Anterior cingulate cortex (tissue), 58 donors: ENCODE measurements around the gene PPP6C.
"Not testable (repeated sequence)": the region's sequence is repeated elsewhere in the genome, so short reads cannot be mapped to it uniquely, and the experiment has no call there.

Source experiments
- DNase-seq, 58 donors: peaks; one replicate each; lab custom pipeline; 2025; lab: John Stamatoyannopoulos, UW

PPP6C gene

DNA sequence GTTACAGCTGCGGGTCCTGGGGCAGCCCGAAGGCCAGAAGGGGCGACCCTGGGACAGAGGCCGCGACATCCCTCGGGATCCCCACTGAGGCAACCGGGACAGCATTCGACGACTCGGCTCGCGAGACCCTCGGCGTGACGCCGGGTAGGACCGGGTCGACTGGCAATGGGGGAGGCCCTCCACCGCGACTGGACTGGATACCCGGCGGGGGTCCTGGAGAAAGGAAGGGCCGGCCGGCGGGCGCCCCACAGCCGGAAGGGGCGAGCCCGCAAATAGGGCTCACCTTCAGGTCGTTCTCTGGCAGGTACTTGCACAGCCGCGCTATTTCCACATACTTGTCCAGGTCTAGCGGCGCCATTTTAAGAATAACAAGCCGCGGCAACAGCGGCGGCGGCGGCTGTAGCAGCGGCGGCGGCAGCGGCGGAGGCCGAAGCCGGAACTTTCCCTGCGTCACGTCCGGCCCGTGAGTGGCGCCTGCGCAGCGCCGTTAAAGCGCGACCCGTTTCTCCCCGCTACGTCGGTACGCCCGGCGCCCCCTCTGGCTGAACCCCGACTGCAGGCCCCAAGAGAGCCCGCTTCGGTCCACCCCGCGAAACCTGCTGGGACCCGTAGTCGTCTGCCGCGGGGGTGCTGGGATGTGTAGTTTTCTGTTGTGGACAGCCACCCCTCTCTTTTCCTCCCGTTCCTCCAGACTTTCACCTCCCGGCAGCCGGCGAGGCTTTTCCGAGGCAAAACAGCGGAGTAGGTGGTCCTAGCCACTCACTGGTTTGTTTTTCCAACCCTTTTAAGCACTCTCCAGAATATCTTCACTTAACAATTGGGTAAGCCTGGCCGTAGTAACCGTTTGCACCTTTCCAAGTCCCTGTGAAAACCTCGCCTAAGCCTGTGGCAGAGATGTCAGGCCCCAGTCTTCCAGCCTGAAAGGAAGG lies at the start of gene PPP6C:
PPP6C (minus strand) TSS at position 443 of the 929 bp plus-strand sequence; CDS start at position 358, 85 bp downstream.
- DNase-seq = peak; percentile 81 to 98 (median 96)

DNA sequence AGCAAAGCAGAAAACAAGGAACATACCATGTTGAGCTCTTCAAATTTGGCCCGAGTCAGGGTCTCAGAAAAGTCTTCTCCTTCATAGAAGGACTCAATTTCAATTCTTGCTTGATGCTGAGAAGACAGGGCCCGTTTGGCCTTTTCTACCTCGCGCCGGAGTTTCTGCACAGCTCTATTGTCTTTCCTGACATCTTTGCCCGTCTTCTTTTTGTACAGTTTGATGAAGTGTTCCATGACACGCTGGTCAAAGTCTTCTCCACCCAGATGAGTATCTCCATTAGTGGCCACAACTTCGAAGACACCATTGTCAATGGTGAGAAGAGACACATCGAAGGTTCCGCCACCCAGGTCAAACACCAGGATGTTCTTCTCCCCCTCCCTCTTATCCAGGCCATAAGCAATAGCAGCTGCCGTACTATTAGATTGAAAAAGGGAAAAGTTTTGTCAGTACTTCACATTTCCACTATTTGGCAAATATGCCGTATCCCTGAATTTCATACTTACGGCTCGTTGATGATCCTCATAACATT lies 49.4 kb upstream of the PPP6C start:
- no peak for DNase-seq

DNA sequence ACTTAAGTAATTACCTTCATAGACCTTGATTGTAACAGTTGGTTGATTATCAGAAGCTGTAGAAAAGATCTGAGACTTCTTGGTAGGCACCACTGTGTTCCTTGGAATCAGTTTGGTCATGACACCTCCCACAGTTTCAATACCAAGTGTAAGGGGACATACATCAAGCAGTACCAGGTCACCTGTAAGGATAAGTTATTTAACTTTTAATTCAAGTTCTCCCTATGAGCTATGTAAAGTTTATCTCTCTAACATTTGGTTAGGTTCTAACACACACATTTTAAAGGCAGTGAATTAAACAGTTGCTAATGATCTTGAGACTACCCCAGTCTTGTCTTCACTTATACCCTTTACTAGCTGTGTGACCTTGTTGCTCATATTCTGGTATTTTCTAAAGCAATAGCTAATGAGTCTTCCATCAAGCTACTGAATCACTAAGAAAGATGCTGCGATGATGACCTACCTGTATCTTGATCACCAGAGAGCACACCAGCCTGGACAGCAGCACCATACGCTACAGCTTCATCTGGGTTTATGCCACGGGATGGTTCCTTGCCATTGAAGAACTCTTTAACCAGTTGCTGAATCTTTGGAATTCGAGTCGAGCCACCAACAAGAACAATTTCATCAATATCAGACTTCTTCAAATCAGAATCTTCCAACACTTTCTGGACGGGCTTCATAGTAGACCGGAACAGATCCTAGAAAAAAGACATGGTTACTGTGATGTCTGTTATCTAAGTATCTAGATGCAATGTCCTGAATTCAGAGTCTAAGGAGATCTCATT lies 48.7 kb upstream of the PPP6C start:
- no peak for DNase-seq

DNA sequence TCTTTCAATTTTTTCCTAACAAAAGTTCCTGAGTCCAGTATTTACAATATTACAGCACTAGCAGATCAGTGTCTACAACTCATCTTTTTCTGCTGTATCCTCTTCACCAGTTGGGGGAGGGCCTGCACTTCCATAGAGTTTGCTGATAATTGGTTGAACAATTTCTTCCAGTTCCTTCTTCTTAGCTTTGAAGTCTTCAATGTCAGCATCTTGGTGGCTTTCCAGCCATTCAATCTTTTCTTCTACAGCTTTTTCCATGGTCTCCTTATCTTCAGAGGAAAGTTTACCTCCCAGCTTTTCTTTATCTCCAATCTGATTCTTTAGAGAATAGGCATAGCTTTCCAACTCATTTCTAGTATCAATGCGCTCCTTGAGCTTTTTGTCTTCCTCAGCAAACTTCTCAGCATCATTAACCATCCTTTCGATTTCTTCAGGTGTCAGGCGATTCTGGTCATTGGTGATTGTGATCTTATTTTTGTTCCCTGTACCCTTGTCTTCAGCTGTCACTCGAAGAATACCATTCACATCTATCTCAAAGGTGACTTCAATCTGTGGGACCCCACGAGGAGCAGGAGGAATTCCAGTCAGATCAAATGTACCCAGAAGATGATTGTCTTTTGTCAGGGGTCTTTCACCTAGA lies 47.0 kb upstream of the PPP6C start:
- DNase-seq = not testable (repeated sequence)

DNA sequence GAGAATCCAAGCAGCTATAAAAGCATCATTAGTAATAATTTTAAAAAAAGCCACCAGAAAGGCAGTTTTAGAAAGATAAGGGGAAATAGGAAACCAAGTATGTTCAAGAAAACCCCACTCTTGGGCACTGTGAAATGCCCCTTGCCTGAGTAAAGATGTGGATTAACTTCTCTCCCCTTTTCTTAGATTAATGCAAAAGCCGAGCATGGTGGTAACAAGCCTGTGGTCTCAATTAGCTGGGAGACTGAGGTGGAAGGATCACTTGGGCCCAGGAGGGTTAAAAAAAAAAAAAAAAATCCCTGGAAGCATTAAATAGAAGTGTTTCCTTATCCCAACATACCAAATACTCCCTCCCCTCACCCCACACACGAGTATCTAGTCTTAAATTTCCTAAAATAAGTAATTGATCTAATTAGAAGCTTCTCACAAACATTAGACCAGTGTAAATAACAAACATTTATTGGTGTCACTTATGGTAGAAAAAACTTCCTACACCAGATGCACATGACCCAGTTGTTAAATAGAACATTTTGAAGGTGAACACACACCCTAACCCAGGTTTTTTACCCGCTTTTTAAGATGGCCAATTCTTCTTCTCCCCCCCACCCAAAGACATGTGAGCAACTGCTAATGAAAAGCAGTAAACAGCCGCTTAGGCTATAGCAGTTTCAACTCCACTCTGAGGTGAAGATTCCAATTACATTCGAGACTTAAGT lies 46.4 kb upstream of the PPP6C start:
- no peak for DNase-seq

DNA sequence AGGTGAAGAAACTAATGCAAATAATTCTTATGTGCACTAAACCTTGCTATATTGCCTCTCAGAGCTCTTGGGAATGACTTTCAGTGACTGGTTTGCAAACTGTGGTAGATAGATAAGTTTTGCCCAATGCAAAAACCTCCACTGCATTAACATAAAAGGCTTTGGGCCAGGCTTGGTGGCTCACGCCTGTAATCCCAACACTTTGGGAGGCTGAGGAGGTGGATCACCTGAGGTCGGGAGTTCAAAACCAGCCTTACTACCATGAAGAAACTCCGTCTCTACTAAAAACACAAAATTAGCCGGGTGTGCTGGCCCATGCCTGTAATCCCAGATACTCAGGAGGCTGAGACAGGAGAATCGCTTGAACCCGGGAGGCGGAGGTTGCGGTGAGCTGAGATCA lies 44.5 kb upstream of the PPP6C start:
- not testable (repeated sequence) for DNase-seq

DNA sequence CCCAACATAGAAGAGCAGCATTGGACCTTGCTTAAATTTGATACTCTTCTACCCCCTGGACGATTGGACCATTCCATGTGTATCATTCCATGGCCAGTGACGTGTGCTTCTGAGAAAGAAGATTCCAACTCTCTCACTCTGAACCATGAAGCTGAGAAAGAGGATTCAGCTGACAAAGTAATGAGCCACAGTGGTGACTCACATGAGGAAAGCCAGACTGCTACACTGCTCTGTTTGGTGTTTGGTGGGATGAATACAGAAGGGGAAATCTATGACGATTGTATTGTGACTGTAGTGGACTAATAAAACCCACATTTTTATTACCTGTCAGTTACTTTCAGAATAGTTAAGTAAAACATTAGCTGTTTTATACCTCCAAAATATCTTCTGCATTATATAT lies 44.1 kb upstream of the PPP6C start:
- DNase-seq = peak in 1 of 58 donors; percentile 1

DNA sequence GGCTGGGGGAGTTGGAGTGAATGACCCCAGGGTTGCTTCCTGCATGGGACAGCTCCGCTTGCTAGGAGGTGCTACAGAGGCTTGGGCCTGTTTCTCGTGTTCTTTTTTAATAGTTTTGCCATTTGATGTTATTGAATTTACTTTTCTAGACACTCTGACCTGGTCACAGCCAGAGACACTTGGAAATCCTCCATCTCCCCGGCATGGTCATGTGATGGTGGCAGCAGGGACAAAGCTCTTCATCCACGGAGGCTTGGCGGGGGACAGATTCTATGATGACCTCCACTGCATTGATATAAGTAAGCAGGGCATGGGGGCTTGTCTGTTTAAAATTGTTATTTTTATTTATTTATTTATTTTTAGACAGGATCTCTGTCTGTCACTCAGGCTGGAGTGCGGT lies 38.2 kb upstream of the PPP6C start:
- peak in 8 of 58 donors; percentile 0 to 22 (median 10) for DNase-seq

DNA sequence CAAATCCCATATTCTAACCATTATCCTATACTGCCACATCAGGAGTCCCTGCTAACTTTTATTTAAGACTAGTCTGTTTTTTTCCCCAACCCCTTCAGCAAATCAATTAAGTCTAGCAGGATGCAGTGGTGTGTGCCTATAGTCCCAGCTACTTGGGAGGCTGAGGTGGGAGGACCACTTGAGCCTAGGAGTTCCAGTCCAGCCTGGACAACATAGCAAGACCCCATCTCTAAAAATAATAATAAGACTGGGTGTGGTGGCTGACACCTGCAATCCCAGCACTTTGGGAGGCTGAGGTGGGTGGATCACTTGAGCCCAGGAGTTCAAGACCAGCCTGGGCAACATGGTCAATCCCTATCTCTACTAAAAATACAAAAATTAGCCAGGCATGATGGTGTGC lies 35.3 kb upstream of the PPP6C start:
- not testable (repeated sequence) for DNase-seq

DNA sequence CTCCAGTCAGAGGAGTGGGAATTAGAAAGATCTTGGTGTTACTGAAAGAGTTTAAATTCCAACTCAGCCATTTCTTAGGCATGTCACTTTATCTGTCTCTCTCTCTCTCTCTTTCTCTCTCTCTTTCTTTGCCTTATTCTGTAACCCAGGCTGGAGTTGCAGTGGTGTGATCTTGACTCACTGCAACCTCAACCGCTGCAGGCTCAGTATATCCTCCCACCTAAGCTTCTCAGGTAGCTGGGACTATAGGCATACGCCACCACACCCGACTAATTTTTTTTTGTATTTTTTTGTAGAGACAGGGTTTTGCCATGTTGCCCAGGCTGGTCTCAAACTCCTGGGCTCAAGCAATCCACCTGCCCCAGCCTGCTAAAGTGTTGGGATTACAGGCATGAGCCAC lies 29.0 kb upstream of the PPP6C start:
- DNase-seq = no peak

DNA sequence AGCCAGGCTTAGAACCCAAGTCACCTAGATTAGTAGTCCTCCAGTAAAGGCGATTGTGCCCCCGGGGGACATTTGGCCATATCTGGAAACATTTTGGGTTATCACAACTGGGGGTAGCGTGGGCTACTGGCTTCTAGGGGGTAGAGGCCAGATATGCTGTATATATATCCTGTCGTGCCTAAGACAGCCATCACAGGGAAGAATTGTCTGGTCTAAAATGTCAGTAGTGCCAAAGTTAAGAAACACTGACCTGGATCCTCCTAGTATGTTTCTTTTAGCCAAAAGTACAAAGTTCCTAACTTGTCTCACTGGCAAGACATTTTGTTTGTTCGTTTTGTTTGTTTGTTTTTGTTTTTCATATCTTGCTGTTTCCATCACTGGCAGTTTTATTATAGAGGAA lies 24.6 kb upstream of the PPP6C start:
- no peak for DNase-seq

DNA sequence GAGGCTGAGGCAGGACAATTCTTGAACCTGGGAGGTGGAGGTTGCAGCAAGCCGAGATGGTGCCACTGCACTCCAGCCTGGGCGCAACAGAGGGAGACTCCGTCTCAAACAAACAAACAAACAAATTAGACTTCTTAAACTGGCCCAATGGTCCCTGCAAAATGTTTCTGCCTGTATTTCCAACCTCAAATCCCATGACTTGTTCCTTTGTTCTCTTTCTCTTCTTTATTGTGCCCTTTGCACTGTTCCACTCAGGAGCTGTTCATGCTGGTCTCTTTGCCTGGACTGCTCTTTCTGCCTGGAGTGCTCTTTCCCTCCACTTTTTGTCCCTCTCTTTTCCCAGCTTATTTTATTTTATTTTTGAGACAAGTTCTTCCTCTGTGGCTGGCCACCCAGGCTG lies 14.9 kb upstream of the PPP6C start:
- DNase-seq = no peak

DNA sequence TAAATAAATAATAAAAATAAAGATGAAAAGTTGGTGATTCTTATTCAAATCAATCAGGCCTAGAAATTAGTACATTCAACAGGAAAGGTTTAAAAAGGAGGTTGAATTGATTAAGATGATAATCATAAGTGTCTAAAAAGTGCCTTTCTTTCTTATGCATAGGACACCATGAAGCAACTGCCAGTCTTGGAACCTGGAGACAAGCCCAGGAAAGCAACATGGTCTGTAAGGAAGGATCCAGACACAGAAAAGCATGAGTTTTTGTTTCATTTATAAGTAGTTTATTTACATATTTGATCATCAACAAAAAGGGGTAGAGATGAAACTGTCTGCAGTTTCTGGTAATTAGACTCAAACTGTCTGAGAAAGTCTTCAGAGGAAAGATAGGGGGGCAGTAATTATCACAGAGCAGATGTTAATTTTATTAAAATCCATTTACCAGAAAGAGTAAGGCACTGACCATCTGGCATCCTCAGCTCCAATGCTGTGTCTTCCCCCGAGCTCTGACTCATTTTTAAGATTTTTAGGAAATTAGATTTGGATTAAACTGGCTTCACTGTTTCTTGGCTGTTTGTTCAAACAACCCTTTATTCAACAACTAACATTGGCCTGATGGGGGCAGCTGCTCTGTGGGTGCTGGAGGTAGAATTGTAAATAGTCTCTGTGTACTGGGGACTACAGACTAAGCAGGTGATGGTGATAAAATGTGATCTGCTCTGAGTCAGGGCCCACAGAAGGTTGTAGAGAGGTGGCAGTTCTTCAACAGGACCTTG lies 13.4 kb upstream of the PPP6C start:
- peak in 3 of 58 donors; percentile 2 to 45 (median 3) for DNase-seq

DNA sequence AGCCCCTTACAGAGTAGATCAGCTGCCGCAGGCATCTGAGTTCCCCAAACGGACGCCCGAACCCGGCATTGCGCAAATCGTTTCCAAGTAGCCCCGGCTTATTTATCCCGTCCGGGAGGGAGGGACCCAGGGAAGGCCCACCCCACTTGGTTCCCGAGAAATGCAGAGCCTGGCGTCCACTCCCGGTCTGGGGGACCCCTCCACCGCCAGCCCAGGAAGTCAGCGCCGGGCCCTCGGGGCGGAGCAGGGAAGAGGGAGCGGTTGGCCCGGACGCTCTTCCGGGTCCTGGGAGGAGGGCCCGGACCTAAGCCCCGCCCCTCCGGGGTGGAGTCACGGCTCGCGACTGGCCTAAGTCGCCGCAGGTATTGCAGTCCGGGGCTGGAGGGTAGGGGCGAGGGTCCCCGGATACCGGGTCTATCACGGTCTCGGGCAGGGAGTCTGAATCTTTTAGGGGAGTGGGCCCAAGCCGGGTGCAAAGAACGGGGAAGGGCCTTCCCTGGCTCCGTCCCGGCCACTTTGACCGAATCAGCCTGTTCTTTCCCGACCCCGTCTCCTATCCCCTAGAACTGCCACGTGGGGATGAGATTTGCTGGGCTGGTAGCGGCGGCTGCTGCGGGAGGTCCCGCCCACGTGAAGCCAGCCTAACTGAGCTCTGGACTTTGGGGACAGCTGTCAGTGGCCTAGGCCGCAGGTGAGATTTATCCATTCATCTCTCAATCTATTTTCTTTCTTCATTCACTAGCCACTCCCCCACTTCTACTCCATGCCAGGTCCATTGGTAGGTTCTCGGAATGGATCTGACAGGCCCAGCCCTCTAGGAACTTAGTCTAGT lies 10.8 kb upstream of the PPP6C start, which contains the start of gene RABEPK:
RABEPK (plus strand) TSS at position 327 of the 832 bp plus-strand sequence. CDS start 2,472 bp downstream, outside the sequence.
- DNase-seq = peak; percentile 41 to 94 (median 83)

DNA sequence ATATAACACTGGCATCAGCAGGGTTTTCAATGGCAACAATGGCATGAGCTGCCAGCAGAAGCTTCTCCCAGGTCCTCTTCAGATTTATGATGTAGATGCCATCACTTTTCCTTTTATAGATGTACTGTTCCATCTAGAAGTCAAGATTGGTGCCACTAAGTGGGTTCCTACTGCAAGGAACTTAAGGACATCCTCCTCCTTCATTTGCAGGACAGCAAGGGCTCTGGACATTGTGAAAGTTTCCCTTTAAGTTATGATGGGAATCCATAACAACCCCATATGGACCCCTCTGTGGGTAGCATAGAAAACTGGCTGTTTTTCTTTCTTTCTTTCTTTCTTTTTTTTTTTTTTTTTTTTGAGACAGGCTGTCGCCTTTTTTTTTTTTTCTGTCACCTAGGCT lies 6.0 kb upstream of the PPP6C start:
- DNase-seq = not testable (repeated sequence)

DNA sequence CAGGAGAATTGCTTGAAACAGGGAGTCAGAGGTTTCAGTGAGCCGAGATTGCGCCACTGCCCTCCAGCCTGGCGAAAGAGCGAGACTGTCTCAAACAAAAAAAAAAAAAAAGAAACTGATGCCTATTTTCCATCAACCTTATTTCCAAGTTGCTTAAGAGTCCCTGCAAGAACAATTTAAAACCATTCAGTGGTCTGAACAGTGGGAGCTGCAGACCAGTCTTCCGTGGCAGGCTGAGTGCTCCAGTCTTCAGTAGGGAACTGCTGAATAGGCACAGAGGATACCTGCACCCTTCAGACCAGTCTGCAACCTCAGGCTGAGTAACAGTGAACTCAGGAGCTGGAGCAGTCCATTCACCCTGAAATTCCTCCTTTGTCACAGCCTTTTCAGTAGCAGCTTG lies 4.9 kb upstream of the PPP6C start:
- not testable (repeated sequence) for DNase-seq

DNA sequence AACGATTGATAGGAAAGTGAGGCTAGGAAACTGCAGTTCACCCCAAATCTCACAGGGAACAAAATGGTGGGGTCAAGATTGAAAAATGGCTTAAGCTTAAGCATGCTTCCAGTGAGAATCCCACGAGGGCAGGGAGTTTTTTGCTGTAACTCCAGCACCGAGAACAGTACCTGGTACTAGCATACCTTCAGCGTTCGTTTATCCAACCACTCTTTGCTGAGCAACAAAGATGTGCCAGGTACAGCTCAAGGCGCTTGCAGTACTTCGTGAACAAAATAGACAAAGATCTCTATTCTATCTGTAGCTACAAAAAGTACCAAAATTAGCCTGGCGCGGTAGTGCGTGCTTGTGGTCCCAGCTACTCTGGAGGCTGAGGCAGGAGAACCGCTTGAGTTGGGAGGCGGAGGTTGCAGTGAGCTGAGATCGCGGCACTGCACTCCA lies 778 bp upstream of the PPP6C start:
- DNase-seq = peak in 3 of 58 donors; percentile 15 to 30 (median 19)

DNA sequence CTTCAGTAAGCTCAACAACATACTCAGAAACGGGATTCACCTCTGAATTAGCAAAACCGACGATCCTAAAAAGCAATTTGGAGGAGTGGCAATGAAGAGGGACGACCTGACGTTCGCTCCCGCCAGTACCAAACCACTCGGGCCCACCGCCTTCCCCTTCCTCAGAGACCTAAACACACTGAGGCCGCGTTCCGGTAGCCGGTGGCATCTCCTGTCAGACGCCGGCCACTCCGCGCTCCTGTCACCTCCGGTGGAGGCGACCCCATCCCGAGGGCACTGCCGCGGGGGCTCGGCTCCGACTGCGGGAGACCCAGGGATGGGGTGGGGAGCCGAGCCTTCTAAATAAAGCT lies 617 bp downstream of the PPP6C start:
- peak in 6 of 58 donors; percentile 23 to 51 (median 38) for DNase-seq
